GM12872 (cell line): ENCODE results near the gene PTGER3.

Source experiments
- CTCF ChIP-seq: IDR thresholded peaks from 3 replicates; pipeline ENCODE4 v1.5.1; 2011; ENCODE audit warnings: low read depth, mild to moderate bottlenecking, low read length, moderate library complexity; ENCODE audit not compliant: insufficient read depth

PTGER3 gene

GRCh38 chr1:71001624-71002023 lies 46.0 kb downstream of the PTGER3 start:
- no peak for TF ChIP-seq CTCF

GRCh38 chr1:70997793-70998192 lies 49.8 kb downstream of the PTGER3 start:
- TF ChIP-seq CTCF: no peak

- TF ChIP-seq CTCF: no peak
Measured at GRCh38 chr1:70994753-70995268, 52.8 kb downstream of the PTGER3 start.

GRCh38 chr1:70993798-70994197 lies 53.8 kb downstream of the PTGER3 start:
- no peak for TF ChIP-seq CTCF

- no peak for TF ChIP-seq CTCF
Measured at GRCh38 chr1:70992521-70992920, 55.1 kb downstream of the PTGER3 start.

- TF ChIP-seq CTCF: no peak
Measured at GRCh38 chr1:70990469-70991253, 57.0 kb downstream of the PTGER3 start.

- TF ChIP-seq CTCF: no peak
Measured at GRCh38 chr1:70987497-70987896, 60.1 kb downstream of the PTGER3 start.
